SK-N-DZ (cell line): ENCODE data around the gene INTU.

Experiments used
- DNase-seq: peaks from one replicate; pipeline ENCODE4 v3.0.0-alpha.2; 2015; ENCODE audit warnings: low spot score

The INTU gene

DNA sequence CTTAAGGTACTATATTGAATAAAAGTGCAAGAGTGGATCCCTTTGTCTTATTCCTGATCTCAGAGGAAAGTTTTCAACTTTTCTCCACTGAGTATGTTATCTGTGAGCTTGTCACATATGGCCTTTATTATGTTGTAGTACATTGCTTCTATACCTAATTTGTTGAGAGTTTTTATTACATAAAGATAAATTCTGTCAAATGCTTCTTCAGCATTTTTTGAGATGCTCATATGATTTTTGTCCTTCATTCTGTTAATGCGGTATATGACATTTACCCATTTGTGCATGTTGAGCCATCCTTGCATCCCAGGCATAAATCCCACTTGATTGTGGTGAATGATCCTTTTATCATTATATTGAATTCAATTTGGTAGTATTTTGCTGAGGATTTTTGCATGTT lies 108.5 kb downstream of the INTU start:
- DNase-seq = no peak

- no peak for DNase-seq
Measured at GRCh38 chr4:127747883-127748282, 115.1 kb downstream of the INTU start.

GRCh38 chr4:127748957-127749356 lies 116.2 kb downstream of the INTU start:
- no peak for DNase-seq

- DNase-seq = no peak
Measured at GRCh38 chr4:127756906-127757305, 124.1 kb downstream of the INTU start.

DNA sequence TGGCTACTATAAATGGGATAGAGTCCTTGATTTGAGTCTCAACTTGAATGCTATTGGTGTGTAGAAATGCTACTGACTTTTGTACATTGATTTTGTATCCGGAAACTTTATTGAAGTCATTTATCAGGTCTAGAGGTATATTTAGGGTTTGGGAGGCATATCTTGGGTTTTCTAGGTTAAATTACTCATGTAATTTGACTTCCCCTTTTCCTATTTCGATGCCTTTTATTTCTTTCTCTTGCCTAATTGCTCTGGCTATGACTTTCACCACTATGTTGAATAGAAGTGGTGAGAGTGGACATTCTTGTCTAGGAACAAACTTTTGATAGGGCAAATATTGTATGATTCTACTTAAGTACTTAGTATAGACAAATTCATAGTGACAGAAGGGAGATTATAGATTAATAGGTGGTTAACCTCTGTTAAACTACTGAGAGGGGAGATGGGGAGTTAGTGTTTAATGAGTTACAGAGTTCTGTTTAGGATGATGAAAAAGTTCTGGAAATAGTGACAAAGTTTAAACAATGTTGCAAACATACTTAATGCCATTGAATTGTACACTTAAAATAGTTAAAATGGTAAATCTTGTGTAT lies 126.6 kb downstream of the INTU start:
- no peak for DNase-seq

- no peak for DNase-seq
Measured at GRCh38 chr4:127759893-127760292, 127.1 kb downstream of the INTU start.

- DNase-seq = peak; percentile 45
Measured at GRCh38 chr4:127771535-127772275, 138.9 kb downstream of the INTU start.

GRCh38 chr4:127772769-127773671 lies 140.3 kb downstream of the INTU start:
- DNase-seq = no peak

DNA sequence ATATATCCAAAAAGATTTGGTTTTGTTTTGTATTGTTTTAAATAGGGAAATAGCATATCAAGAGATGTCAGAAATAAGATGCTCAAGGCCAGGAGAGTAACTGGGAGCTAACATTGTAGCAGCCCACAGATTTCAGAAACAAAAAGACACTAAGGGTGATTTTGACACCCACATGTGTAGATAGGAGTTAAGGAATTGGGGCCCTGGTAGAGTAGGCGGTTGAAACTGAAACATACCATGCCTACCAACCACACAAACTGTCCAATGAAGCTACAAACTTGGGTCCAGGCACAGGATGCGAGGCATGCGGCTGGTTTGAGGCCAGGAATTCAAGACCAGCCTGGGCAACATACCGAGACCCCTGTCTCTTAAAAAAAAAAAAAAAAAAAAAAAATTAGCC lies 143.1 kb downstream of the INTU start:
- DNase-seq = no peak
